Prostate gland (tissue), 2 donors: ENCODE measurements around the gene CAMSAP1.

Experiments used
- POLR2AphosphoS5 ChIP-seq: sonication (generic); formaldehyde crosslinking; IDR thresholded peaks from one replicate; pipeline ENCODE4 v1.6.1; 2017; ENCODE audit warnings: antibody characterized with exemption
- TF ChIP-seq, protein P1 (sequence below), 4 experiments: fragments of 200-600 bp in 2 of 4; fragments of 450-650 bp in 2 of 4; sonication (generic) in 2 of 4; IDR thresholded peaks; 1 replicate in 3 of 4; 2 replicates in 1 of 4; pipeline ENCODE4 v1.5.1; 2016 to 2019; ENCODE audit warnings: antibody characterized with exemption in 4 of 4, mild to moderate bottlenecking in 2 of 4, moderate library complexity in 2 of 4

DNA sequence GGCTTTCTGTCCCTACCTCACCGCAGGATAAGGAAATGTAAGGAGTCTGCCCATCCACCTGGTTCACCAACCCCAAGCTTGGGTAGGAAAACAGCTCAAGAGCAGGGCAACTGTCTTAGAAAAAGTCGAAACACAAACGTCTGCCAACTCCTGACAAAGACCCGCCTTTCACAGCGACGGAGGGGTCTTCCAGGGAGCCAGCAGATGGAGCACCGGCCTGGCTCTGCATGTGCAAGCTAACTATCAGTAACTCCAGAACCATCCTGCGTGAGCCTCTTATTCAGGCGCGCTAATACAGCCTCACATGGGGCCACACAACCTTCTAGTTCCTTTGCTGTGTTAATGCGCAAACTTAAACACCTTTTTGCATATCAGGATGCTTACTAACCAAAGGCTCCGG, 26.9 kb downstream of the CAMSAP1 start:
- no peak for TF ChIP-seq POLR2AphosphoS5
- TF ChIP-seq, protein P1, sequence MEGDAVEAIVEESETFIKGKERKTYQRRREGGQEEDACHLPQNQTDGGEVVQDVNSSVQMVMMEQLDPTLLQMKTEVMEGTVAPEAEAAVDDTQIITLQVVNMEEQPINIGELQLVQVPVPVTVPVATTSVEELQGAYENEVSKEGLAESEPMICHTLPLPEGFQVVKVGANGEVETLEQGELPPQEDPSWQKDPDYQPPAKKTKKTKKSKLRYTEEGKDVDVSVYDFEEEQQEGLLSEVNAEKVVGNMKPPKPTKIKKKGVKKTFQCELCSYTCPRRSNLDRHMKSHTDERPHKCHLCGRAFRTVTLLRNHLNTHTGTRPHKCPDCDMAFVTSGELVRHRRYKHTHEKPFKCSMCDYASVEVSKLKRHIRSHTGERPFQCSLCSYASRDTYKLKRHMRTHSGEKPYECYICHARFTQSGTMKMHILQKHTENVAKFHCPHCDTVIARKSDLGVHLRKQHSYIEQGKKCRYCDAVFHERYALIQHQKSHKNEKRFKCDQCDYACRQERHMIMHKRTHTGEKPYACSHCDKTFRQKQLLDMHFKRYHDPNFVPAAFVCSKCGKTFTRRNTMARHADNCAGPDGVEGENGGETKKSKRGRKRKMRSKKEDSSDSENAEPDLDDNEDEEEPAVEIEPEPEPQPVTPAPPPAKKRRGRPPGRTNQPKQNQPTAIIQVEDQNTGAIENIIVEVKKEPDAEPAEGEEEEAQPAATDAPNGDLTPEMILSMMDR (IDR thresholded peaks at IDR 0.05): no peak
